HG02610 (cell line): ENCODE data around the gene CXADR.
"Not testable (repeated sequence)": the region's sequence is repeated elsewhere in the genome, so short reads cannot be mapped to it uniquely, and the experiment has no call there.

ENCODE experiments used
- ATAC-seq: cut with Tn5 transposase; IDR thresholded peaks from one replicate; pipeline ENCODE4 v1.9.1; 2021; ENCODE audit warnings: mild to moderate bottlenecking, moderate library complexity; ENCODE audit not compliant: unreplicated experiment

The CXADR gene

GRCh38 chr21:17512253-17513213 is at the start of gene CXADR:
CXADR (plus strand) TSS chr21:17513043; CDS start chr21:17513130, 87 bp downstream.
- peak; percentile 87 for ATAC-seq

GRCh38 chr21:17466166-17466565 is 46.7 kb upstream of the CXADR start:
- ATAC-seq, result no peak

GRCh38 chr21:17467392-17467791 is 45.5 kb upstream of the CXADR start:
- ATAC-seq, result no peak

GRCh38 chr21:17467829-17468228 is 45.0 kb upstream of the CXADR start:
- no peak for ATAC-seq

GRCh38 chr21:17468698-17469097 is 44.1 kb upstream of the CXADR start:
- ATAC-seq, result no peak

GRCh38 chr21:17469727-17470126 is 43.1 kb upstream of the CXADR start:
- ATAC-seq, result no peak

- ATAC-seq, result no peak
Measured at GRCh38 chr21:17472182-17472581, 40.7 kb upstream of the CXADR start.

GRCh38 chr21:17472592-17473271 is 40.1 kb upstream of the CXADR start:
- ATAC-seq, result no peak

GRCh38 chr21:17476006-17476405 is 36.8 kb upstream of the CXADR start:
- no peak for ATAC-seq

GRCh38 chr21:17478156-17478555 is 34.7 kb upstream of the CXADR start:
- not testable (repeated sequence) for ATAC-seq

GRCh38 chr21:17479606-17480005 is 33.2 kb upstream of the CXADR start:
- no peak for ATAC-seq

GRCh38 chr21:17482928-17483327 is 29.9 kb upstream of the CXADR start:
- ATAC-seq, result no peak

GRCh38 chr21:17488620-17489019 is 24.2 kb upstream of the CXADR start:
- ATAC-seq, result peak; percentile 89

- ATAC-seq, result not testable (repeated sequence)
Measured at GRCh38 chr21:17489565-17489964, 23.3 kb upstream of the CXADR start.

- ATAC-seq, result peak; percentile 39
Measured at GRCh38 chr21:17491716-17492414, 21.0 kb upstream of the CXADR start.

GRCh38 chr21:17492415-17493168 is 20.3 kb upstream of the CXADR start:
- no peak for ATAC-seq

- ATAC-seq, result no peak
Measured at GRCh38 chr21:17494051-17494450, 18.8 kb upstream of the CXADR start.

- ATAC-seq, result no peak
Measured at GRCh38 chr21:17495680-17496079, 17.2 kb upstream of the CXADR start.

GRCh38 chr21:17497316-17497715 is 15.5 kb upstream of the CXADR start:
- no peak for ATAC-seq

GRCh38 chr21:17498586-17498985 is 14.3 kb upstream of the CXADR start:
- no peak for ATAC-seq
